WTC11 (cell line): ENCODE results near the gene CCDC93. TPM values are rescaled to one million over a fixed set of nuclear protein-coding genes. Genes with fewer than 3 reads are reported as not detected.

Source experiments
- ATAC-seq: fragments of 200-7000 bp; cut with Tn5 transposase; 2 replicates; pipeline ENCODE4 v1.10.0; 2021; ENCODE audit warnings: mild to moderate bottlenecking, moderate library complexity
- CTCF ChIA-PET: fragments of 300-600 bp; sonication (Branson Sonifier 250); formaldehyde crosslinking; loops from one replicate; lab custom pipeline; 2021; ENCODE audit warnings: antibody characterized with exemption; lab: Charles Lee
- POLR2A ChIA-PET: fragments of 350-600 bp; sonication (Branson Sonifier 250); formaldehyde crosslinking; loops from one replicate; lab custom pipeline; 2021; ENCODE audit warnings: antibody characterized with exemption; lab: Charles Lee
- DNase-seq: peaks from one replicate; pipeline ENCODE4 v3.0.0; 2021; ENCODE audit warnings: low spot score
- H3K27ac Mint-ChIP-seq: 2 replicates; pipeline ENCODE4 v1.8.0; 2021; ENCODE audit warnings: mixed read lengths
- H3K27me3 Mint-ChIP-seq: 2 replicates; pipeline ENCODE4 v1.8.0; 2021; ENCODE audit warnings: low read depth, mild to moderate bottlenecking, moderate library complexity, mixed read lengths
- H3K36me3 Mint-ChIP-seq: 2 replicates; pipeline ENCODE4 v1.8.0; 2021; ENCODE audit warnings: mixed read lengths
- H3K4me1 Mint-ChIP-seq: 2 replicates; pipeline ENCODE4 v1.8.0; 2022; ENCODE audit warnings: mixed read lengths
- H3K4me3 Mint-ChIP-seq: 2 replicates; pipeline ENCODE4 v1.8.0; 2021; ENCODE audit warnings: mild to moderate bottlenecking, moderate library complexity, mixed read lengths
- H3K9me3 Mint-ChIP-seq: 2 replicates; pipeline ENCODE4 v1.8.0; 2021; ENCODE audit warnings: mixed read lengths
- ERG ChIP-seq: fragments of 250-450 bp; sonication (Bioruptor Pico); IDR thresholded peaks from 2 replicates; pipeline ENCODE4 v1.8.0; 2021; ENCODE audit warnings: mild to moderate bottlenecking
- IRF1 ChIP-seq: sonication (generic); formaldehyde crosslinking; IDR thresholded peaks from 2 replicates; pipeline ENCODE4 v1.8.0; 2023; ENCODE audit warnings: missing genetic modification reagents
- NFATC4 ChIP-seq: fragments of 250-450 bp; sonication (Bioruptor Pico); IDR thresholded peaks from 2 replicates; pipeline ENCODE4 v1.9.0; 2021; ENCODE audit warnings: mild to moderate bottlenecking
- NR2C2 ChIP-seq: sonication (generic); formaldehyde crosslinking; IDR thresholded peaks from 2 replicates; pipeline ENCODE4 v1.8.0; 2022; ENCODE audit warnings: mild to moderate bottlenecking, missing genetic modification reagents
- SMAD3 ChIP-seq: sonication (generic); formaldehyde crosslinking; IDR thresholded peaks from 2 replicates; pipeline ENCODE4 v1.8.0; 2022; ENCODE audit warnings: missing genetic modification reagents, mild to moderate bottlenecking, borderline replicate concordance
- ZNF138 ChIP-seq: sonication (generic); formaldehyde crosslinking; conservative IDR thresholded peaks from 2 replicates; pipeline ENCODE4 v1.8.1; 2022; ENCODE audit warnings: mild to moderate bottlenecking, moderate library complexity, missing genetic modification reagents
- ZNF317 ChIP-seq: sonication (generic); formaldehyde crosslinking; IDR thresholded peaks from 2 replicates; pipeline ENCODE4 v1.8.1; 2023; ENCODE audit warnings: low read depth, mild to moderate bottlenecking, moderate library complexity, missing genetic modification reagents, borderline replicate concordance
- ZNF423 ChIP-seq: fragments of 250-450 bp; sonication (Bioruptor Pico); IDR thresholded peaks from 2 replicates; pipeline ENCODE4 v2.1.2; 2022; ENCODE audit warnings: mild to moderate bottlenecking, moderate library complexity
- ZNF512 ChIP-seq: sonication (generic); formaldehyde crosslinking; IDR thresholded peaks from 2 replicates; pipeline ENCODE4 v1.8.1; 2022; ENCODE audit warnings: missing genetic modification reagents, borderline replicate concordance
- total RNA-seq: library from RNA; stranded (reverse); gene quantifications from 3 replicates; pipeline ENCODE4 v1.2.3, GENCODE V29; 2021
- TF ChIP-seq, protein P1 (sequence below): sonication (generic); formaldehyde crosslinking; IDR thresholded peaks from 2 replicates; pipeline ENCODE4 v1.8.1; 2023; ENCODE audit warnings: mild to moderate bottlenecking, missing genetic modification reagents, moderate library complexity
- TF ChIP-seq, protein P2 (sequence below): fragments of 250-450 bp; sonication (Bioruptor Pico); IDR thresholded peaks from 2 replicates; pipeline ENCODE4 v2.1.2; 2022; ENCODE audit warnings: mild to moderate bottlenecking, moderate library complexity
- TF ChIP-seq, protein P3 (sequence below): sonication (generic); formaldehyde crosslinking; IDR thresholded peaks from 2 replicates; pipeline ENCODE4 v1.8.0; 2023; ENCODE audit warnings: mild to moderate bottlenecking, missing genetic modification reagents
- TF ChIP-seq, protein P4 (sequence below): sonication (generic); formaldehyde crosslinking; conservative IDR thresholded peaks from 2 replicates; pipeline ENCODE4 v1.8.1; 2023; ENCODE audit warnings: mild to moderate bottlenecking, low read depth, missing genetic modification reagents, moderate library complexity
- TF ChIP-seq, protein P5 (sequence below): sonication (generic); formaldehyde crosslinking; conservative IDR thresholded peaks from 2 replicates; pipeline ENCODE4 v1.8.1; 2022; ENCODE audit warnings: mild to moderate bottlenecking, missing genetic modification reagents

The CCDC93 gene
- total RNA-seq, 1 experiment from 2014 or later = 16.9 TPM

- ATAC-seq (no peak), DNase-seq (no peak)
- Mint-ChIP-seq H3K36me3 (peaks cover 60% of the 10 kb centered on the region), H3K27ac (peak overlapping the region; percentile 84; the same call in 1 of the 2 replicates), H3K4me1 (no peaks in the 10 kb centered on the region), H3K27me3 (no peaks in the 10 kb centered on the region), H3K4me3 (no peak overlapping the region), H3K9me3 (no peaks in the 10 kb centered on the region)
- CTCF ChIA-PET = interaction anchor here (1.1 kb wide), 1 partner anchor 61 kb away, joined by 5 read pairs; no protein-coding TSS in a partner anchor
- TF ChIP-seq, protein P1, sequence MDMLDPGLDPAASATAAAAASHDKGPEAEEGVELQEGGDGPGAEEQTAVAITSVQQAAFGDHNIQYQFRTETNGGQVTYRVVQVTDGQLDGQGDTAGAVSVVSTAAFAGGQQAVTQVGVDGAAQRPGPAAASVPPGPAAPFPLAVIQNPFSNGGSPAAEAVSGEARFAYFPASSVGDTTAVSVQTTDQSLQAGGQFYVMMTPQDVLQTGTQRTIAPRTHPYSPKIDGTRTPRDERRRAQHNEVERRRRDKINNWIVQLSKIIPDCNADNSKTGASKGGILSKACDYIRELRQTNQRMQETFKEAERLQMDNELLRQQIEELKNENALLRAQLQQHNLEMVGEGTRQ = no peak
- TF ChIP-seq NR2C2 (CRISPR knock-in tag) (no peak), ZNF317 (no peak), ZNF138 (CRISPR knock-in tag) (no peak), ZNF512 (CRISPR knock-in tag) (no peak), IRF1 (CRISPR knock-in tag) (no peak), ZNF423 (CRISPR knock-in tag) (no peak), NFATC4 (CRISPR knock-in tag) (no peak), SMAD3 (CRISPR knock-in tag) (no peak), ERG (no peak)
- TF ChIP-seq, protein P2, sequence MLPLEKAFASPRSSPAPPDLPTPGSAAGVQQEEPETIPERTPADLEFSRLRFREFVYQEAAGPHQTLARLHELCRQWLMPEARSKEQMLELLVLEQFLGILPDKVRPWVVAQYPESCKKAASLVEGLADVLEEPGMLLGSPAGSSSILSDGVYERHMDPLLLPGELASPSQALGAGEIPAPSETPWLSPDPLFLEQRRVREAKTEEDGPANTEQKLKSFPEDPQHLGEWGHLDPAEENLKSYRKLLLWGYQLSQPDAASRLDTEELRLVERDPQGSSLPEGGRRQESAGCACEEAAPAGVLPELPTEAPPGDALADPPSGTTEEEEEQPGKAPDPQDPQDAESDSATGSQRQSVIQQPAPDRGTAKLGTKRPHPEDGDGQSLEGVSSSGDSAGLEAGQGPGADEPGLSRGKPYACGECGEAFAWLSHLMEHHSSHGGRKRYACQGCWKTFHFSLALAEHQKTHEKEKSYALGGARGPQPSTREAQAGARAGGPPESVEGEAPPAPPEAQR (CRISPR knock-in tag) = no peak
- TF ChIP-seq, protein P3, sequence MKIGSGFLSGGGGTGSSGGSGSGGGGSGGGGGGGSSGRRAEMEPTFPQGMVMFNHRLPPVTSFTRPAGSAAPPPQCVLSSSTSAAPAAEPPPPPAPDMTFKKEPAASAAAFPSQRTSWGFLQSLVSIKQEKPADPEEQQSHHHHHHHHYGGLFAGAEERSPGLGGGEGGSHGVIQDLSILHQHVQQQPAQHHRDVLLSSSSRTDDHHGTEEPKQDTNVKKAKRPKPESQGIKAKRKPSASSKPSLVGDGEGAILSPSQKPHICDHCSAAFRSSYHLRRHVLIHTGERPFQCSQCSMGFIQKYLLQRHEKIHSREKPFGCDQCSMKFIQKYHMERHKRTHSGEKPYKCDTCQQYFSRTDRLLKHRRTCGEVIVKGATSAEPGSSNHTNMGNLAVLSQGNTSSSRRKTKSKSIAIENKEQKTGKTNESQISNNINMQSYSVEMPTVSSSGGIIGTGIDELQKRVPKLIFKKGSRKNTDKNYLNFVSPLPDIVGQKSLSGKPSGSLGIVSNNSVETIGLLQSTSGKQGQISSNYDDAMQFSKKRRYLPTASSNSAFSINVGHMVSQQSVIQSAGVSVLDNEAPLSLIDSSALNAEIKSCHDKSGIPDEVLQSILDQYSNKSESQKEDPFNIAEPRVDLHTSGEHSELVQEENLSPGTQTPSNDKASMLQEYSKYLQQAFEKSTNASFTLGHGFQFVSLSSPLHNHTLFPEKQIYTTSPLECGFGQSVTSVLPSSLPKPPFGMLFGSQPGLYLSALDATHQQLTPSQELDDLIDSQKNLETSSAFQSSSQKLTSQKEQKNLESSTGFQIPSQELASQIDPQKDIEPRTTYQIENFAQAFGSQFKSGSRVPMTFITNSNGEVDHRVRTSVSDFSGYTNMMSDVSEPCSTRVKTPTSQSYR (CRISPR knock-in tag) = no peak
- TF ChIP-seq, protein P4, sequence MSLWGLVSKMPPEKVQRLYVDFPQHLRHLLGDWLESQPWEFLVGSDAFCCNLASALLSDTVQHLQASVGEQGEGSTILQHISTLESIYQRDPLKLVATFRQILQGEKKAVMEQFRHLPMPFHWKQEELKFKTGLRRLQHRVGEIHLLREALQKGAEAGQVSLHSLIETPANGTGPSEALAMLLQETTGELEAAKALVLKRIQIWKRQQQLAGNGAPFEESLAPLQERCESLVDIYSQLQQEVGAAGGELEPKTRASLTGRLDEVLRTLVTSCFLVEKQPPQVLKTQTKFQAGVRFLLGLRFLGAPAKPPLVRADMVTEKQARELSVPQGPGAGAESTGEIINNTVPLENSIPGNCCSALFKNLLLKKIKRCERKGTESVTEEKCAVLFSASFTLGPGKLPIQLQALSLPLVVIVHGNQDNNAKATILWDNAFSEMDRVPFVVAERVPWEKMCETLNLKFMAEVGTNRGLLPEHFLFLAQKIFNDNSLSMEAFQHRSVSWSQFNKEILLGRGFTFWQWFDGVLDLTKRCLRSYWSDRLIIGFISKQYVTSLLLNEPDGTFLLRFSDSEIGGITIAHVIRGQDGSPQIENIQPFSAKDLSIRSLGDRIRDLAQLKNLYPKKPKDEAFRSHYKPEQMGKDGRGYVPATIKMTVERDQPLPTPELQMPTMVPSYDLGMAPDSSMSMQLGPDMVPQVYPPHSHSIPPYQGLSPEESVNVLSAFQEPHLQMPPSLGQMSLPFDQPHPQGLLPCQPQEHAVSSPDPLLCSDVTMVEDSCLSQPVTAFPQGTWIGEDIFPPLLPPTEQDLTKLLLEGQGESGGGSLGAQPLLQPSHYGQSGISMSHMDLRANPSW (CRISPR knock-in tag) = no peak
- TF ChIP-seq, protein P5, sequence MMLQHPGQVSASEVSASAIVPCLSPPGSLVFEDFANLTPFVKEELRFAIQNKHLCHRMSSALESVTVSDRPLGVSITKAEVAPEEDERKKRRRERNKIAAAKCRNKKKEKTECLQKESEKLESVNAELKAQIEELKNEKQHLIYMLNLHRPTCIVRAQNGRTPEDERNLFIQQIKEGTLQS (CRISPR knock-in tag) = no peak
- POLR2A ChIA-PET = no interaction called here
These were observed 71.3 kb downstream of the CCDC93 start for GRCh38 chr2:117942551-117942950.
